Psoas muscle (tissue), 8 donors: ENCODE results near the gene GABBR2. TPM values are rescaled to one million over a fixed set of nuclear protein-coding genes. Genes with fewer than 3 reads are reported as not detected.

Experiments
- ATAC-seq, 4 donors: fragments of 200-7000 bp; cut with Tn5 transposase; one replicate each; pipeline ENCODE4 v1.9.1; 2020; ENCODE audit warnings: moderate library complexity in 3 of 4, mild to moderate bottlenecking in 2 of 4
- DNase-seq, 2 donors: peaks; one replicate each; pipeline ENCODE4 v3.0.0-alpha.2; 2020
- H3K27ac ChIP-seq: fragments of 200-600 bp; one replicate; pipeline ENCODE4 v1.8.0; 2022
- H3K27me3 ChIP-seq, 3 donors: fragments of 200-600 bp in 1 of 3; one replicate each; pipeline versions ENCODE4 v1.6.1 to v1.8.0; 2013 to 2022; ENCODE audit warnings: low read length in 2 of 3, mild to moderate bottlenecking in 2 of 3, moderate library complexity in 1 of 3; ENCODE audit not compliant: insufficient read depth in 3 of 3
- H3K36me3 ChIP-seq, 2 donors: fragments of 200-600 bp in 1 of 2; one replicate each; pipeline versions ENCODE4 v1.6.1 to v1.8.0; 2013 to 2022; ENCODE audit warnings: low read depth in 1 of 2, mild to moderate bottlenecking in 1 of 2, moderate library complexity in 1 of 2; ENCODE audit not compliant: insufficient read depth in 1 of 2
- H3K4me1 ChIP-seq: fragments of 200-600 bp; one replicate; pipeline ENCODE4 v1.8.0; 2022
- H3K4me3 ChIP-seq: fragments of 200-600 bp; one replicate; pipeline ENCODE4 v1.8.0; 2022; ENCODE audit warnings: mild to moderate bottlenecking
- H3K9me3 ChIP-seq: fragments of 200-600 bp; one replicate; pipeline ENCODE4 v1.8.0; 2022
- CTCF ChIP-seq: fragments of 200-600 bp; IDR thresholded peaks from one replicate; pipeline ENCODE4 v1.8.0; 2022; ENCODE audit warnings: antibody characterized with exemption
- WGBS, 3 donors: extraction: QIAGEN DNeasy Blood & Tissue Kit; methylation state at CpG; one replicate each; pipeline versions ENCODE4 v1.1.6 to v1.1.7; 2013; 5-methylcytosine and 5-hydroxymethylcytosine counted together
- intact Hi-C, 2 donors: fragments of 100-400 bp; cut with DNase I; formaldehyde crosslinking; loops; one replicate each; pipeline versions ENCODE4 v1.11.0 to v1.14.2; 2022
- polyA plus RNA-seq, 3 donors: library from polyadenylated mRNA; stranded (reverse); fragments of 200-250 nt; gene quantifications; one replicate each; pipeline ENCODE4 v1.2.3, GENCODE V29; 2013
- total RNA-seq, 4 donors: library from RNA; stranded (reverse); fragmentation: NEBNext Ultra II Directional in 2 of 4; extraction: Animal tissue kit (Norgen Biotek cat#: 25700) in 2 of 4; gene quantifications; one replicate each; pipeline versions ENCODE4 v1.2.1 to v1.2.4, GENCODE V29; 2021 to 2023
- donor health status: healthy with polysubstance abuse.
- donor health status: DM: no; HTN: no; CAD: no; lungs with moderate emphysema.
- donor health status: Bipolar disorder and iron deficiency.
- donor health status: healthy.
- donor health status: DM: yes; HTN: yes; CAD: no.
- donor health status: DM: no; HTN: no; CAD: no.
- donor health status: DM: no; HTN: no; CAD: no.
- donor health status: DM: yes; HTN: yes; CAD: no.

The GABBR2 gene
- total and polyA plus RNA-seq, 7 donors, result 0.08 to 0.66 (median 0.38) TPM

GRCh38 chr9:98564714-98565113, 144.0 kb downstream of the GABBR2 start:
- no peak for TF ChIP-seq CTCF
- no peak overlapping the region for H3K4me3 ChIP-seq
- H3K9me3 ChIP-seq, result no peaks in the 10 kb centered on the region
- no peaks in the 10 kb centered on the region for H3K27me3 ChIP-seq
- intact Hi-C loops, result no loop called here
- DNase-seq (no peak), ATAC-seq (no peak)
- WGBS, 3 donors, result 79 to 88% (median 87%) methylated on average over 4 of the region's 4 CpGs
- H3K4me1 ChIP-seq, result no peaks in the 10 kb centered on the region
- H3K36me3 ChIP-seq, result no peaks in the 10 kb centered on the region
- H3K27ac ChIP-seq, result no peak overlapping the region

- intact Hi-C loops, result no loop called here
- 72 to 83% (median 81%) methylated on average over 6 of the region's 6 CpGs for WGBS, 3 donors
- H3K27me3 ChIP-seq, result no peaks in the 10 kb centered on the region
Observed at GRCh38 chr9:98563988-98564387, 144.7 kb downstream of the GABBR2 start.

GRCh38 chr9:98563212-98563907, 145.4 kb downstream of the GABBR2 start:
- Histone ChIP-seq H3K9me3 (no peaks in the 10 kb centered on the region), H3K27ac (no peak overlapping the region), H3K4me3 (no peak overlapping the region), H3K36me3 (no peaks in the 10 kb centered on the region), H3K27me3 (no peaks in the 10 kb centered on the region), H3K4me1 (no peaks in the 10 kb centered on the region)
- TF ChIP-seq CTCF, result no peak
- intact Hi-C loops, result no loop called here
- WGBS, 3 donors, result 76 to 84% (median 77%) methylated on average over 14 of the region's 14 CpGs
- no peak for ATAC-seq
- no peak for DNase-seq

More at GRCh38 chr9:98563988-98564387, 144.7 kb downstream of the GABBR2 start:
- Histone ChIP-seq H3K27ac (no peak overlapping the region), H3K4me1 (no peaks in the 10 kb centered on the region), H3K4me3 (no peak overlapping the region), H3K36me3 (no peaks in the 10 kb centered on the region), H3K9me3 (no peaks in the 10 kb centered on the region)
- DNase-seq (no peak), ATAC-seq (no peak)
- TF ChIP-seq CTCF, result no peak

GRCh38 chr9:98559561-98559960, 149.2 kb downstream of the GABBR2 start:
- H3K4me1 ChIP-seq, result no peaks in the 10 kb centered on the region
- DNase-seq, result no peak
- no peaks in the 10 kb centered on the region for H3K9me3 ChIP-seq
- no peak for ATAC-seq
- H3K4me3 ChIP-seq, result no peak overlapping the region
- no peaks in the 10 kb centered on the region for H3K27me3 ChIP-seq
- no peak overlapping the region for H3K27ac ChIP-seq
- TF ChIP-seq CTCF, result no peak
- H3K36me3 ChIP-seq, result no peaks in the 10 kb centered on the region
- intact Hi-C loops, result no loop called here

GRCh38 chr9:98558575-98558974, 150.2 kb downstream of the GABBR2 start:
- H3K27me3 ChIP-seq, result no peaks in the 10 kb centered on the region
- ATAC-seq, result no peak
- intact Hi-C loops, result no loop called here

More at GRCh38 chr9:98558575-98558974, 150.2 kb downstream of the GABBR2 start:
- no peak overlapping the region for H3K27ac ChIP-seq
- DNase-seq, result no peak
- 49 to 57% (median 54%) methylated on average over 3 of the region's 3 CpGs for WGBS, 3 donors
- no peaks in the 10 kb centered on the region for H3K9me3 ChIP-seq
- H3K4me1 ChIP-seq, result no peaks in the 10 kb centered on the region
- H3K4me3 ChIP-seq, result no peak overlapping the region
- no peaks in the 10 kb centered on the region for H3K36me3 ChIP-seq
- no peak for TF ChIP-seq CTCF
